DND-41 (cell line): ENCODE data around the gene LAMB1.

ENCODE experiments used
- ATAC-seq: fragments of 200-7000 bp; cut with Tn5 transposase; 3 replicates; pipeline ENCODE4 v1.9.1; 2021; ENCODE audit warnings: low read depth; ENCODE audit not compliant: insufficient read depth
- DNase-seq: peaks from one replicate; pipeline ENCODE4 v3.0.0-alpha.2; 2020
- H2AFZ ChIP-seq: 2 replicates; pipeline ENCODE4 v1.6.0; 2012; ENCODE audit warnings: low read depth, low read length
- H3K27ac ChIP-seq: 2 replicates; pipeline ENCODE4 v1.5.1; 2012; ENCODE audit warnings: low read length, inconsistent platforms
- H3K27me3 ChIP-seq: fragments of 200-600 bp; sonication (generic); 2 replicates; pipeline ENCODE4 v1.6.0; 2012; ENCODE audit warnings: low read length, mild to moderate bottlenecking, inconsistent platforms; ENCODE audit not compliant: insufficient read depth, poor library complexity
- H3K36me3 ChIP-seq: 2 replicates; pipeline ENCODE4 v1.5.1; 2012; ENCODE audit warnings: low read length, inconsistent platforms; ENCODE audit not compliant: insufficient read depth
- H3K4me1 ChIP-seq: 2 replicates; pipeline ENCODE4 v1.5.1; 2012; ENCODE audit warnings: mild to moderate bottlenecking, low read length; ENCODE audit not compliant: insufficient read depth
- H3K4me2 ChIP-seq: 2 replicates; pipeline ENCODE4 v1.6.0; 2012; ENCODE audit warnings: mild to moderate bottlenecking, moderate library complexity, low read length, inconsistent platforms; ENCODE audit not compliant: insufficient read depth
- H3K4me3 ChIP-seq, 2 experiments: fragments of 200-600 bp in 1 of 2; shearing (Covaris generic) in 1 of 2; 2 replicates each; pipeline ENCODE4 v1.5.1; 2012 to 2016; ENCODE audit warnings: inconsistent platforms in 2 of 2, low read length in 2 of 2, mild to moderate bottlenecking in 2 of 2, low read depth in 1 of 2, moderate library complexity in 1 of 2
- H3K79me2 ChIP-seq: 2 replicates; pipeline ENCODE4 v1.6.0; 2012; ENCODE audit warnings: low read length, inconsistent platforms; ENCODE audit not compliant: insufficient read depth
- H3K9ac ChIP-seq: 2 replicates; pipeline ENCODE4 v1.6.0; 2012; ENCODE audit warnings: low read depth, mild to moderate bottlenecking, inconsistent platforms, low read length, moderate library complexity
- H3K9me3 ChIP-seq: 2 replicates; pipeline ENCODE4 v1.5.1; 2012; ENCODE audit warnings: low read length, moderate library complexity, mild to moderate bottlenecking, inconsistent platforms; ENCODE audit not compliant: insufficient read depth, severe bottlenecking
- H4K20me1 ChIP-seq: 2 replicates; pipeline ENCODE4 v1.6.0; 2012; ENCODE audit warnings: low read length; ENCODE audit not compliant: insufficient read depth
- CTCF ChIP-seq: IDR thresholded peaks from 2 replicates; pipeline ENCODE4 v1.5.1; 2012; ENCODE audit warnings: borderline replicate concordance, low read length, moderate library complexity, mild to moderate bottlenecking; ENCODE audit not compliant: poor library complexity, severe bottlenecking; ENCODE audit errors: extremely low read depth
- EZH2 ChIP-seq: IDR thresholded peaks from 3 replicates; pipeline ENCODE4 v1.6.1; 2012; ENCODE audit warnings: borderline replicate concordance, low read depth, mild to moderate bottlenecking, moderate library complexity, low read length, inconsistent platforms; ENCODE audit not compliant: severe bottlenecking

The LAMB1 gene

GRCh38 chr7:107998660-107999480 lies 4.1 kb downstream of the LAMB1 start:
- no peak for DNase-seq
- peaks cover 4% of the 10 kb centered on the region for H3K27me3 ChIP-seq
- H4K20me1 ChIP-seq = no peaks in the 10 kb centered on the region
- H2AFZ ChIP-seq = no peak overlapping the region
- TF ChIP-seq CTCF (no peak), EZH2 (no peak)
- no peak for ATAC-seq
- H3K4me1 ChIP-seq = no peaks in the 10 kb centered on the region
- no peaks in the 10 kb centered on the region for H3K79me2 ChIP-seq
- H3K4me3 ChIP-seq = no peak overlapping the region
- H3K27ac ChIP-seq = no peak overlapping the region
- no peaks in the 10 kb centered on the region for H3K36me3 ChIP-seq
- H3K9ac ChIP-seq = no peak overlapping the region
- H3K4me2 ChIP-seq = no peak overlapping the region
- H3K9me3 ChIP-seq = no peaks in the 10 kb centered on the region

GRCh38 chr7:107998150-107998549 lies 4.8 kb downstream of the LAMB1 start:
- H3K27me3 ChIP-seq = peaks cover 4% of the 10 kb centered on the region
- no peak overlapping the region for H2AFZ ChIP-seq
- H3K36me3 ChIP-seq = no peaks in the 10 kb centered on the region
- H3K4me1 ChIP-seq = no peaks in the 10 kb centered on the region
- no peak overlapping the region for H3K9ac ChIP-seq
- H4K20me1 ChIP-seq = no peaks in the 10 kb centered on the region
- no peak overlapping the region for H3K4me3 ChIP-seq
- H3K9me3 ChIP-seq = no peaks in the 10 kb centered on the region
- no peak for TF ChIP-seq CTCF
- no peak for TF ChIP-seq EZH2
- H3K27ac ChIP-seq = no peak overlapping the region
- DNase-seq (no peak), ATAC-seq (no peak)
- no peak overlapping the region for H3K4me2 ChIP-seq
- H3K79me2 ChIP-seq = no peaks in the 10 kb centered on the region

GRCh38 chr7:107996072-107996882 lies 6.7 kb downstream of the LAMB1 start:
- H4K20me1 ChIP-seq = no peaks in the 10 kb centered on the region
- H3K4me1 ChIP-seq = no peaks in the 10 kb centered on the region
- H3K36me3 ChIP-seq = no peaks in the 10 kb centered on the region
- no peak overlapping the region for H3K4me3 ChIP-seq
- H3K27me3 ChIP-seq = peaks cover 4% of the 10 kb centered on the region
- H3K27ac ChIP-seq = no peak overlapping the region
- ATAC-seq (no peak), DNase-seq (no peak)
- no peaks in the 10 kb centered on the region for H3K79me2 ChIP-seq
- H3K9ac ChIP-seq = no peak overlapping the region
- no peak overlapping the region for H3K4me2 ChIP-seq
- H3K9me3 ChIP-seq = no peaks in the 10 kb centered on the region
- no peak overlapping the region for H2AFZ ChIP-seq
- no peak for TF ChIP-seq CTCF
